Stimulated activated CD4-positive, alpha-beta T cell treated with anti-CD3 and anti-CD28 coated beads, Interleukin-2, amount 100 ng/mL, for 48 hours (primary cell): ENCODE data around the gene DIP2A.
"Not testable (repeated sequence)": the region's sequence is repeated elsewhere in the genome, so short reads cannot be mapped to it uniquely, and the experiment has no call there.

Experiments
- DNase-seq, 2 donors: peaks; one replicate each; pipeline ENCODE4 v3.0.0-alpha.2; 2020

The DIP2A gene

GRCh38 chr21:46483300-46484295, 24.9 kb downstream of the DIP2A start:
- DNase-seq: no peak

- DNase-seq: no peak
These were observed 27.9 kb downstream of the DIP2A start for GRCh38 chr21:46486481-46487126.

GRCh38 chr21:46489162-46489663, 30.5 kb downstream of the DIP2A start:
- no peak for DNase-seq

- DNase-seq: no peak
These were observed 31.1 kb downstream of the DIP2A start for GRCh38 chr21:46489800-46490199.

- DNase-seq: no peak
These were observed 32.9 kb downstream of the DIP2A start for GRCh38 chr21:46491553-46491952.

GRCh38 chr21:46492851-46493250, 34.2 kb downstream of the DIP2A start:
- DNase-seq: no peak

- DNase-seq: no peak
These were observed 35.1 kb downstream of the DIP2A start for GRCh38 chr21:46493828-46494227.

GRCh38 chr21:46498335-46499050, 39.8 kb downstream of the DIP2A start:
- DNase-seq: no peak

GRCh38 chr21:46500224-46500861, 41.7 kb downstream of the DIP2A start:
- no peak for DNase-seq

- DNase-seq: no peak
These were observed 45.3 kb downstream of the DIP2A start for GRCh38 chr21:46503922-46504550.

GRCh38 chr21:46504666-46505065, 46.0 kb downstream of the DIP2A start:
- DNase-seq: no peak

GRCh38 chr21:46507562-46507961, 48.9 kb downstream of the DIP2A start:
- no peak for DNase-seq

GRCh38 chr21:46509741-46510502, 51.2 kb downstream of the DIP2A start:
- no peak for DNase-seq

GRCh38 chr21:46515109-46515508, 56.4 kb downstream of the DIP2A start:
- DNase-seq: no peak

GRCh38 chr21:46516068-46516467, 57.4 kb downstream of the DIP2A start:
- DNase-seq: no peak

- no peak for DNase-seq
These were observed 58.7 kb downstream of the DIP2A start for GRCh38 chr21:46517361-46517760.

GRCh38 chr21:46518983-46519583, 60.4 kb downstream of the DIP2A start:
- no peak for DNase-seq

GRCh38 chr21:46527393-46527792, 68.7 kb downstream of the DIP2A start:
- DNase-seq: not testable (repeated sequence)

- DNase-seq: no peak
These were observed 69.1 kb downstream of the DIP2A start for GRCh38 chr21:46527801-46528200.

- no peak for DNase-seq
These were observed 73.4 kb downstream of the DIP2A start for GRCh38 chr21:46532080-46532479.

- no peak for DNase-seq
These were observed 78.3 kb downstream of the DIP2A start for GRCh38 chr21:46537026-46537425.
